HG03103 (cell line): ENCODE measurements around the gene ZAR1.
"Not testable (repeated sequence)": the region's sequence is repeated elsewhere in the genome, so short reads cannot be mapped to it uniquely, and the experiment has no call there.

ENCODE experiments used
- ATAC-seq: cut with Tn5 transposase; IDR thresholded peaks from one replicate; pipeline ENCODE4 v1.9.1; 2021; ENCODE audit warnings: low read depth; ENCODE audit not compliant: unreplicated experiment

ZAR1 gene, protein sequence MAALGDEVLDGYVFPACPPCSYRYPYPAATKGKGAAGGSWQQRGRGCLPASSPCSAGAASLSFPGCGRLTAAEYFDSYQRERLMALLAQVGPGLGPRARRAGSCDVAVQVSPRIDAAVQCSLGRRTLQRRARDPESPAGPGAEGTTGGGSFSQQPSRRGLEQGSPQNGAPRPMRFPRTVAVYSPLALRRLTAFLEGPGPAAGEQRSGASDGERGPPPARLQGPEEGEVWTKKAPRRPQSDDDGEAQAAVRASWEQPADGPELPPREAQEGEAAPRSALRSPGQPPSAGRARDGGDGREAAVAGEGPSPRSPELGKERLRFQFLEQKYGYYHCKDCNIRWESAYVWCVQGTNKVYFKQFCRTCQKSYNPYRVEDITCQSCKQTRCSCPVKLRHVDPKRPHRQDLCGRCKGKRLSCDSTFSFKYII

GRCh38 chr4:48490012-48490679, at the start of gene ZAR1:
Gene ZAR1, plus strand, starts transcription at chr4:48490252. Its CDS starts 40 bp downstream, at chr4:48490292.
- ATAC-seq, result no peak

DNA sequence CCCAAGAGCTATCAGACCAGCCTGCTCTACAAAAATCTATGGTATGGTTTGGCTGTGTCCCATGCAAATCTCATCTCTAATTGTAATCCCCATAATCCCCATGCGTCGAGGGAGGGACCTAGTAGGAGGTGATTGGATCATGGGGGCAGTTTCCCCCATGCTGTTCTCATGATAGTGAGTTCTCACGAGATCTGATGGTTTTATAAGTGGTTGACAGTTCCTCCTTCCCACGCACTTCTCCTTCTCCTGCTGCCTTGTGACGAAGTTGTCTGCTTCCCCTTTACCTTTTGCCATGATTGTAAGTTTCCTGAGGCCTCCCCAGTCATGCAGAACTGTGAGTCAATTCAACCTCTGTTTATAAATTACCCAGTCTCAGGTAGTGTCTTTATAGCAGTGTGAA, 49.1 kb upstream of the ZAR1 start:
- ATAC-seq, result not testable (repeated sequence)

DNA sequence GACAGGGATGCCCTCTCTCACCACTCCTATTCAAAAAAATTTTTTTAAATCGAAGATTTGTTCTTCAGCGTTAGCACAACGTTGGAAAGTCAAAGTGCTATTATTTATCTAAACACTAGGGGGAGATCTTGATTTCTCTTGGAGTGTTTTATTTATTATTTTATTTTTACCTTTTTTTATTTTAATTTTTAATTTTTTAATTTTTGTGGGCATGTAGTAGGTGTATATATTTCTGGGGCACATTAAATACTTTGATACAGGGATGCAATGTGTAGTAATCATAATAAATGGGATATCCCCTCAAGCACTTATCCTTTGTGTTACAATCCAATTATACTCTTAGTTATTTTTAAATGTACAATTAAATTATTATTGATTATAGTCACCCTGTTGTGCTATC, 44.3 kb upstream of the ZAR1 start:
- ATAC-seq, result no peak

- no peak for ATAC-seq
Measured at GRCh38 chr4:48446642-48447041, 43.4 kb upstream of the ZAR1 start.

DNA sequence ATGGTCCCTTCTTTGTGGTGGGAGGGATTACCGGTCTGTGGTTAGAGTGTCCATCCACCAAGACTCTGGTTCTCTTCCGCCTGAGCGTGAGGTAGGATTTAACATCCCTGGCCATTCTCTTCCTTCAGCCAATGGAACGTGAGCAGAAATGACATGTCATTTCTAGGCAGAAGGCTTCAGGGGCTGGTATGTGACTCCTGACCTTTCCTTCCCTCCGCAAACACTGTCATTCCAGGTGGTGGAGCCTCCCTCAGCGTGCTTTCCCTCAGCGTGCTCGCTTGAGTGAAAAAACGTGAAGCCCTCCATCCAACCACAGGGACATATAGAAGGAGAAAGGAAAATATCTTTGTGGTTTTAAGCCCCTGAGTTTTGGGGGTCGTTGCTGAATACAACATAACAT, 40.9 kb upstream of the ZAR1 start:
- no peak for ATAC-seq

DNA sequence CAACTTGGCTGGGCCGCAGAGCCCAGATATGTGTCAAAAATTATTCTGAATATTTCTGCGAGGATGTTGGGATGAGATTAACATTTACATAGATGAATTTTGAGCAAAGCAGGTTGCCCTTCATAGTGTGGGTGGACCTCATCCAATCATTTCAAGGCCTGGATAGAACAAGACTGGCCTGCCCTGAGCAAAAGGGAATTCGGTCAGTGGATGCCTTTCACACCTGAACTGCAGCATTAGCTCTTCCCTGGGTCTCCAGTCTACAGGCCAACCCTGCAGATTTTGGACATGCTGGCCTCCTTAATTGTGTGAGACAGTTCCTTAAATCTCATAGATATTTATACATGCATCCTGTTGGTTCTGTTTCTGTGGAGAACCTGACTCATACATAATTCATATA, 39.3 kb upstream of the ZAR1 start:
- ATAC-seq, result no peak

- not testable (repeated sequence) for ATAC-seq
Measured at GRCh38 chr4:48451656-48452055, 38.4 kb upstream of the ZAR1 start.

GRCh38 chr4:48454591-48454990, 35.5 kb upstream of the ZAR1 start:
- no peak for ATAC-seq

- no peak for ATAC-seq
Measured at GRCh38 chr4:48461000-48461399, 29.1 kb upstream of the ZAR1 start.

DNA sequence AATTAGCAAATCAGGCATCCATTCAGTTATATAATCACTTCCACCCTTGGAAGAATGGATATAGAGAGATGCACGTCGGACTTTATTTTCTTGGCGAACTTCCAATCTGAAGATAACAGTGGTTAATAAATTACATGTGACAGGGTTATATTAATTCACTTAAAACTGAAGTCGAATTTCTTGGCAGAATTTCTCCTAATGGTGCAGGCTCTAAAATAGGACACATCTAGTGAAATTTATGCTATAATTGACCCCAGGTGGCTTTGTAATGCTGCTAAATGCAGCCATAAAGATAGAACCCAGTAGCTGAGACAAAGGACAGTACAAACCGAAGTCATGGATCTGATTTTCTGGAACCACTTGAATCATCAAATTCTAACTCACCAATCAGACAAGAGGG, 27.7 kb upstream of the ZAR1 start:
- ATAC-seq, result no peak

DNA sequence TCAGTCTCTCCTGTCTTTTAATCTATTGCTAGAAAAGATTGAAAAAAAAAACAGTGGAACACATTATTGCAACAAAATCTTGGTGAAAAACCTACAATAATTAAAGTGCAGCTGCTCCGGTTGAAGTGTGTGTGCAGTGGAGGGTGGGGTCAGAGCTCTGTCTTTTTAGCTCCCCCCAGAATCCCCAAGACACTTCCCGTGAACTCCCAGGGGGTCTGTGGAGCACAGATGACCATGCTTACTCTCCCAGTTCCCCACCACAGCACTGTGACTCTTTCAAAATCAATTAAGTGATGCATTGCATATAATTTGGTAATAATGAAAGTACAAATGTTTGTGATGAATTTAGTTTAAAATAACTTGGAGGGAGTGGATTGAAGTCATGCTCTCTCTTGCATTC, 22.6 kb upstream of the ZAR1 start:
- ATAC-seq, result no peak

DNA sequence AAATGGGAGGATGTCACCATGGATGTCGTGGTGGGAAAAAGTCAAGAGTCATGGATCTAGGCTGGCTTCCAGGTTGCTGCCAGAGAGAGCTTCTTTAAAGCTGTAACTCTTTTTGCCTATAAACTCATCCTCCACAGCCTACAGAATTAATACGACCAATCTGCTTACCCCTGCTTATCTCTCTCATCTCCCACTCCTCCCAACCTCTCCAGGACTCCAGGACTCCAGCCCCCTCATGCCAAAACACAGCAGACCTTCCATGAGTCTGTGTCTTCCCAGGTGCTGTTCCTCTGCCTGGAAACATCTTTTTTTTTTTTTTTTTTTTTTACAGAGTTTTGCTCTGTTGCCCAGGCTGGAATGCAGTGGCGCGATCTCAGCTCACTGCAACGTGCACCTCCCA, 22.2 kb upstream of the ZAR1 start:
- no peak for ATAC-seq

DNA sequence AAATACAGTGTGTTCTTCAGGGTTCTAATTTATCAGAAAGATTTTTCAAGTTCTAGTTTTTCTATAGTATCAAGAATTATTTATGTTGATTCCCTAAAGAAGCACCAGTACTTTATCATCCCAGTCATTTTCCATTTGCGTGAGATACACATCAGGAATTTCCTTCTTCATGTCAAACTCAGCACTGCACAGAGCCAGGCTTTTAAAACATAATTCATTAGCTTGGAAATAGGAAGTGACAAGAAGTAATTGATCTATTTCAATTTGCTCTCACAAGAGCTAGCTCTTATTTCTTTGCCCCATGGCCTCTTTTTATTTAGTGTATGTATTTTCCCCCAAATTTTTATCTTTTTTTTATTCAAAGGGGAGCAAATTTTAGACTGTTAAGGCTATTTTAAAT, 19.9 kb upstream of the ZAR1 start:
- no peak for ATAC-seq

- ATAC-seq, result no peak
Measured at GRCh38 chr4:48470570-48470969, 19.5 kb upstream of the ZAR1 start.

- no peak for ATAC-seq
Measured at GRCh38 chr4:48472794-48473193, 17.3 kb upstream of the ZAR1 start.

DNA sequence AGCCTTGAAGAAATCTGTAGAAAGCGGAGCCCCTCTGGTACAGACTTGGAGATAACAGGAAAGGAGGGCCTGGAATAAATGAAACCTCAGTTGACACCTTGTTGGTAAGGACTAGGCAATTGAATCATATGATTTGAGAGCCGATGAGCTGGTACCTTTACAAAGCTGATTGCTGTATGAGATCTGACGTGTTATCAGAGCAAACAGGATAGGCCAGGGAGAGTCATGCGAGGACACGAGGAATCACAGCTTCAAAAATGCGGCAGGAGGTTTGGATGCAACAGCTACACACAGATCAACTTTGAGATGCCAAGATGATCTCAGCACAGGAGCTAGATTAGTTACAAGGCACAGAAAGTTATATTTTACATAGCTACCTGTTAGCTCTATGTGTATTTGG, 14.3 kb upstream of the ZAR1 start:
- ATAC-seq, result no peak

DNA sequence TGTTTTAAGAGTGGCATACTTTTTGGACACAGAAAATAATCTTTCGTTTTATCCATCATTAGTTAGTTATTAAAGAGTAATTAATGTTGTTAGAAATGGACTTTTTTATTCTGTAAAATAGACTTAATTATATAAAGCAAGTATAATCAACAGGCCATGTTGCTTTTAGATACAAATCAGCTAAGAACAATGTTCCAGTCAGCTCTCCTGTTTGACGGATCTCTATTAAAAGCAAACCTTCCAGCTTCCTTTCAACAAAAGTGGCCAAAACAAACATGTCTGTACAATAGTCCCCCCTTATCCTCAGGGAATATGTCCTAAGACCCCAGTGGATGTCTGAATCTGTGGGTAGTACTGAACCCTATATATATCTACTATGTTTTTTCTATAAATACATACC, 11.8 kb upstream of the ZAR1 start:
- ATAC-seq, result no peak

DNA sequence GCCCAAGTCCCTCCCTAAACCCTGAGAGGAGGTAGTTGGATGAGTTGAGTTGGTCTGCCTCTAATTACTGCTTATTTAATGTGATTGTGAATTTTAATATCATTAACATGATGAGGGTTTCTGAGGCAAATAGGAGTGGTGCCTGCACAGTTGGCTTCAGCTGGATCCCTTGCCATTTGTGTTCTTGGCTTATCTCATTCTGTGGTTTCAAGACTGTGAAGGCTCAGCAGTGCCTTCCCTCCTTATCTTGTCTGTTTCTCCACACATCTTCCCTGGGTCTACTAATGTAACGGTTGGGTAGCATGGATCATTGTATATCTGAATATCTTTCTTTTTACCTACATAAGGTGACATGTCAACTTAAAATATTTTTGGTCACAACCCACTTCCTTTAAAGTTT, 8.5 kb upstream of the ZAR1 start:
- ATAC-seq, result no peak

DNA sequence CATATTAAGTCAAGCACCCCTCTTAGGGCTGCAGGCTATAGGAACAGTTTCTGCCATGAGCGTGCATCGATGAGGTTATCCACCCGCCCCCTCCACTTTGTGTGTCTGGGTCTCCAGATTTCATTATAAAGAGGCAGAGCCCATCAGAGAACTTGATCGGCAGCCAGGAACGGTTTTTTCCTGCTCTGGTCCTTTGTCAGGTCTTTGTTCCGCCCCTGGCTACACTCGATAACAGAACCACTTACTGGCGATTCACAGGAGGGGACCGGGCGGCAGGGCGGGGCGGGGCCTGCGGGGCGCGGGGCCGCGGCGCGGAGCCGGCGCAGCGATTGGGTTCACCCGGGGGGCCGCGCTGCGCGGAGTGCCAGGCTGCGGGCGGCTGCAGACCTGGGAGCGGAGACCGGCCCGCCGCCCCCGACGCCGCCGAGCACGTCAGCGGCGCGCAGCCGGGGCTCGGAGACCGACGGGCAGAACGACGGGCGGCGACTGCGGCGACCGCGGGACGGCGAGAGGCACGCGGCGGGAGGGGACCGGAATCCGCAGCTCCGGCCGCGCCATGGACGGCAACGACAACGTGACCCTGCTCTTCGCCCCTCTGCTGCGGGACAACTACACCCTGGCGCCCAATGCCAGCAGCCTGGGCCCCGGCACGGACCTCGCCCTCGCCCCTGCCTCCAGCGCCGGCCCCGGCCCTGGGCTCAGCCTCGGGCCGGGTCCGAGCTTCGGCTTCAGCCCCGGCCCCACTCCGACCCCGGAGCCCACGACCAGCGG, 6.9 kb upstream of the ZAR1 start, which contains the start of gene SLC10A4:
Gene SLC10A4, plus strand, starts transcription at position 338 of the 771 bp plus-strand sequence. Its CDS starts 219 bp downstream, at position 557.
- no peak for ATAC-seq

- ATAC-seq, result no peak
Measured at GRCh38 chr4:48483777-48484493, 6.1 kb upstream of the ZAR1 start.
